A549 (cell line): ENCODE data around the gene CLIP2.

ENCODE experiments used
- CTCF ChIP-seq: fragments of >200 bp; sonication (Bioruptor Twin); formaldehyde crosslinking; IDR thresholded peaks from 3 replicates; pipeline ENCODE4 v1.5.1; 2016
- ZC3H11A ChIP-seq: fragments of 450-650 bp; IDR thresholded peaks from 2 replicates; pipeline ENCODE4 v1.6.1; 2014; ENCODE audit warnings: antibody characterized with exemption, mild to moderate bottlenecking

- TF ChIP-seq CTCF = no peak
- no peak for TF ChIP-seq ZC3H11A
Measured at GRCh38 chr7:74317146-74317782, 28.1 kb downstream of the CLIP2 start.
